Esophagus squamous epithelium (tissue), 5 donors: ENCODE measurements around the gene PEA15. TPM values are rescaled to one million over a fixed set of nuclear protein-coding genes. Genes with fewer than 3 reads are reported as not detected.

Source experiments
- DNase-seq: peaks from one replicate; lab custom pipeline; 2025; lab: John Stamatoyannopoulos, UW
- H3K27ac ChIP-seq, 4 donors: fragments of 200-600 bp; sonication (generic); one replicate each; pipeline ENCODE4 v1.5.1; 2016 to 2019; ENCODE audit warnings: mild to moderate bottlenecking in 1 of 4
- H3K27me3 ChIP-seq, 4 donors: fragments of 200-600 bp; sonication (generic); 1 replicate in 3 of 4; 2 replicates in 1 of 4; pipeline versions ENCODE4 v1.5.1 to v1.6.0; 2017 to 2021; ENCODE audit warnings: antibody characterized with exemption in 1 of 4
- H3K36me3 ChIP-seq, 3 donors: fragments of 200-600 bp; sonication (generic); one replicate each; pipeline ENCODE4 v1.5.1; 2016 to 2019
- H3K4me1 ChIP-seq, 3 donors: fragments of 200-600 bp; sonication (generic); one replicate each; pipeline ENCODE4 v1.5.1; 2017 to 2019
- H3K4me3 ChIP-seq, 4 donors: fragments of 200-600 bp; sonication (generic); 1 replicate in 3 of 4; 2 replicates in 1 of 4; pipeline ENCODE4 v1.5.1; 2016 to 2019; ENCODE audit warnings: mild to moderate bottlenecking in 2 of 4, moderate library complexity in 1 of 4
- H3K9me3 ChIP-seq, 3 donors: fragments of 200-600 bp; sonication (generic); one replicate each; pipeline ENCODE4 v1.5.1; 2016 to 2019
- POLR2A ChIP-seq, 4 donors: fragments of 450-650 bp; IDR thresholded peaks; one replicate each; pipeline ENCODE4 v1.6.1; 2017; ENCODE audit warnings: antibody characterized with exemption in 4 of 4, mild to moderate bottlenecking in 4 of 4, moderate library complexity in 3 of 4
- WGBS, 2 donors: methylation state at CpG; one replicate each; pipeline ENCODE4 v1.1.5; 2018; 5-methylcytosine and 5-hydroxymethylcytosine counted together
- intact Hi-C: fragments of 100-400 bp; cut with DNase I; formaldehyde crosslinking; loops from one replicate; pipeline ENCODE4 v1.15.0; 2022
- total RNA-seq, 4 donors: library from RNA; depleted of rRNA; stranded (reverse); fragments of >200 nt; gene quantifications; one replicate each; pipeline ENCODE4 v1.1.0, GENCODE V29; 2016
- TF ChIP-seq, protein P1 (sequence below), 6 experiments: fragments of 450-650 bp in 4 of 6; fragments of 200-600 bp in 2 of 6; sonication (generic) in 2 of 6; IDR thresholded peaks; one replicate each; pipeline ENCODE4 v1.5.1; 2016 to 2019; ENCODE audit warnings: antibody characterized with exemption in 6 of 6, mild to moderate bottlenecking in 4 of 6, moderate library complexity in 4 of 6
- donor health status: DM: yes; HTN: yes; CAD: no.

Gene PEA15
- total RNA-seq, 4 donors from 2014 or later, result 39.1 to 86.0 (median 69.8) TPM

DNA sequence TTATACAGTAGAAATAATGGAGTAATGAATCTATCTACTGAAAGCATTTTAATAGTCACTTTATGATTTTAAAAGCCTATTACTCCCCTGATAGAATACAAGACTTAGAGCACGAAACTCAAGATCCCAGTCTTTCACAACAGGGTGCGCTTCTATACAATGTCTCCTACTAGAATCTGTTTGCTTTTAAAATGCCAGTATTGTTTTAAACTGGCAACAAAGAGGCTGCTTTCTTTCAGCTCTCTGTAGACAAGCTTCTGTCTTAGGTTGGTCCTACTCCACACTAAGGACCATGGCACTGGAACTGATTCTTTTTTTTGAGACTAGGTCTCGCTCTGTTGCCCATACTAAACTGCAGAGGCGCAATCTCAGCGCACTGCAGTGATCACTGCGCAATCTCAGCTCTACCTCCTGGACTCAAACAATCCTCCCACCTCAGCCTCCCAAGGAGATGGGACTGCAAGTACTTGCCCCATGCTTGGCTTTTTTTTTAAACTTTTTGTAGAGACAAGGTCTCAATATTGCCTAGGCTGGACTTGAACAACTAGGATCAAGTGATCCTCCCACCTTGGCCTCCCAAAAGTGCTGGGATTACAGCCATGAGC is 52.3 kb downstream of the PEA15 start:
- Histone ChIP-seq H3K36me3 (peaks cover 0 to 45% (median 0%) of the 10 kb centered on the region in 3 donors), H3K27ac (no peak overlapping the region), H3K9me3 (no peaks in the 10 kb centered on the region), H3K4me1 (peaks cover 11 to 57% (median 31%) of the 10 kb centered on the region in 3 donors), H3K4me3 (no peak overlapping the region), H3K27me3 (no peaks in the 10 kb centered on the region)
- WGBS, 2 donors, result 86 to 92% methylated on average over 6 of the region's 6 CpGs
- DNase-seq, result no peak
- TF ChIP-seq, protein P1, sequence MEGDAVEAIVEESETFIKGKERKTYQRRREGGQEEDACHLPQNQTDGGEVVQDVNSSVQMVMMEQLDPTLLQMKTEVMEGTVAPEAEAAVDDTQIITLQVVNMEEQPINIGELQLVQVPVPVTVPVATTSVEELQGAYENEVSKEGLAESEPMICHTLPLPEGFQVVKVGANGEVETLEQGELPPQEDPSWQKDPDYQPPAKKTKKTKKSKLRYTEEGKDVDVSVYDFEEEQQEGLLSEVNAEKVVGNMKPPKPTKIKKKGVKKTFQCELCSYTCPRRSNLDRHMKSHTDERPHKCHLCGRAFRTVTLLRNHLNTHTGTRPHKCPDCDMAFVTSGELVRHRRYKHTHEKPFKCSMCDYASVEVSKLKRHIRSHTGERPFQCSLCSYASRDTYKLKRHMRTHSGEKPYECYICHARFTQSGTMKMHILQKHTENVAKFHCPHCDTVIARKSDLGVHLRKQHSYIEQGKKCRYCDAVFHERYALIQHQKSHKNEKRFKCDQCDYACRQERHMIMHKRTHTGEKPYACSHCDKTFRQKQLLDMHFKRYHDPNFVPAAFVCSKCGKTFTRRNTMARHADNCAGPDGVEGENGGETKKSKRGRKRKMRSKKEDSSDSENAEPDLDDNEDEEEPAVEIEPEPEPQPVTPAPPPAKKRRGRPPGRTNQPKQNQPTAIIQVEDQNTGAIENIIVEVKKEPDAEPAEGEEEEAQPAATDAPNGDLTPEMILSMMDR (IDR thresholded peaks at IDR 0.05), result no peak
- no peak for TF ChIP-seq POLR2A (IDR thresholded peaks at IDR 0.05)
- intact Hi-C loops, result loop anchor here (10.0 kb wide), 1 partner anchor 163 kb away; the partner anchor contains the start of gene IGSF8

DNA sequence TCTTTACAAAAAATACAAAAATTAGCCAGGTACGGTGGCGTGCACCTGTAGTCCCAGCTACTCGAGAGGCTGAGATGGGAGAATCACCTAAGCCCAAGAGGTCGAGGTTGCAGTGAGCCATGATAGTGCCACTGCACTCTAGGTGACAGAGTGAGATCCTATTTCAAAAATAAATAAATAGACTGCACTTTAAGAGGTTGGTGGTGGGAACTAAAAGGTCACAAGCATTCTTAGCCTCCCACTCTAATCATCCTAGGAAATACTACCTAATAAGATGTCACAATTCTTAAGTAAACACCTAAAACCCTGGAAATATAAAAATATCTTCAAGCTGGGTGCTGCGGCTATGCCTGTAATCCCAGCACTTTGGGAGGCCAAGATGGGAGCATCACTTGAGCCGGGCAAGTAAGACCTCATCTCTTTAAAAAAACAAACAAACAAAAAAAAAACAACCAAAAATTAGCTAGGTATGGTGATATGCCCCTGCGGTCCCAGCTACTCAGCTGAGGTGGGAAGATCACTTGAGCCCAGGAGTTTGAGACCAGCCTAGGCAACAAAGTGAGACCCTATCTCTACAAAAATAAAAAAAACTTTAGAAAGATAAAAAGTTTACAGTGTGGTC is 53.1 kb downstream of the PEA15 start:
- WGBS, 2 donors, result 92 to 94% methylated on average over 6 to 7 of the region's 7 CpGs
- Histone ChIP-seq H3K4me1 (peaks cover 11 to 64% (median 36%) of the 10 kb centered on the region in 3 donors), H3K9me3 (no peaks in the 10 kb centered on the region), H3K27ac (no peak overlapping the region), H3K4me3 (no peak overlapping the region), H3K36me3 (peaks cover 0 to 38% (median 0%) of the 10 kb centered on the region in 3 donors), H3K27me3 (no peaks in the 10 kb centered on the region)
- TF ChIP-seq, protein P1 (IDR thresholded peaks at IDR 0.05), result no peak
- no peak for TF ChIP-seq POLR2A (IDR thresholded peaks at IDR 0.05)
- no peak for DNase-seq
- intact Hi-C loops, result loop anchor here (10.0 kb wide), 1 partner anchor 163 kb away; the partner anchor contains the start of gene IGSF8

DNA sequence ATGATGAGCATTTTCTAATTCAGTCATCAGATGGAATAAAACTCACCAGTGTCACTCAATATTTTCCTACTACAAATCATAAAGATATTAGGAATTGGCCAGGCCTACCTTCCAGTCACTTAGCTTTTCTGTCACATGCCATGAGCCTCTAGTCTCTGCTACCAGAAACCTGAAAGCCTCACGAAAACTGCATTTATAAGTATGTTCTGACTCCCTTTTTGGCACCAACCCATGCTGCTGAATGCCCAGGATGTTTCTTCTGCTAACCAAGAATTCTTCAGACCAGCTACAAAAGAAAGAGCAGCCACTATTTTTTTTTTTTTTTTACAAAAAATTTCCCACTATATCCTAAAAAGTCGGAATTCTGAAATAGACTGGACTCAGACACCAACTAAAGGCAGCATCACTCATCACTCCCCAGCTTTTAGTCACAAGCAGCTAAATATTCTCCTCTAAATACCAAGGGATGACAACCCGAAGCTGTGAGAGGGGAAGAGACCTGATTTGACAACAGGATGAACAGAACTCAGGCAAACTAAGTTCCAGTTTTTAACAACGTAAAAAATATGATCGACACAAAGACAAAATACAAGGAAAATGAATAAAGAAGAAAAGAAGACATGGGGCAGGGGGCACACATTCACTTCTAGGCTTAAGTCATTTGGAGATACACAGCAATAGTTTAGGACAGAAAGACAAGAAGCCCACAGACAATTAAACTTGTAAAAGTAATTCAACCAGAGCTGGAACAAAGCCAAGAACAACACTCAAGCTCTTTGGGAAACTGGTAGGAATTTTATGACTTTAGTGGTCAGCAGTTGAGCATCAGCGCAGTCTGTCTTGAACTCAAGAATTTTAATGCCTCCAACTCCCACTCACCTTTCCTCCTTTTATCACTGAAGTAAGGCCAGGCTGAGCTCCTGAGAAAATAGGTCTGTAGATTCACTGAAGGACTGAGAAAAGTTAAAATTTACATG is 55.5 kb downstream of the PEA15 start:
- peaks cover 0 to 18% (median 0%) of the 10 kb centered on the region in 3 donors for H3K36me3 ChIP-seq
- no peaks in the 10 kb centered on the region for H3K27me3 ChIP-seq
- H3K9me3 ChIP-seq, result no peaks in the 10 kb centered on the region
- H3K27ac ChIP-seq, result peak overlapping the region; percentile 96 to 100 (median 97)
- no peak for DNase-seq
- peak overlapping the region; percentile 72 to 100 (median 89) for H3K4me3 ChIP-seq
- peaks cover 11 to 66% (median 36%) of the 10 kb centered on the region in 3 donors for H3K4me1 ChIP-seq
- intact Hi-C loops, result no loop called here
- WGBS, 2 donors, result 25% methylated on average over 6 of the region's 6 CpGs
- TF ChIP-seq, protein P1 (IDR thresholded peaks at IDR 0.05), result no peak
- no peak for TF ChIP-seq POLR2A (IDR thresholded peaks at IDR 0.05)

DNA sequence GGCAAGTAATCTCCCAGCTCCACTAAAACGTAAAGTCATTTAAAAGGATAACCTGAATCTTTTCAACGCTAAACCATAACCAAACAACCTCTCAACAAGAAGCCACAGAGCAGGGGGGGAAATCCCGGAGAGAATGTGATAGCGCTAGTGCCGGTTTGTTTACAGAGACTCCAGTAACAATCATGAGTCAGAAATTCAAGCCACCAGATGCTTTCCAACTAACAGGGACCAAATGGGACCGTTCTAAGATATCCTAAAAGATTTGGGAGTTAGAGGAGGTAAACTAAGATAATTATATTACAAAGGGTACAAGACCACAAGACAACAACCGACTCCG is 56.3 kb downstream of the PEA15 start:
- Histone ChIP-seq H3K27ac (peak overlapping the region; percentile 96 to 100 (median 97)), H3K27me3 (no peaks in the 10 kb centered on the region), H3K9me3 (no peaks in the 10 kb centered on the region), H3K36me3 (peaks cover 0 to 18% (median 0%) of the 10 kb centered on the region in 3 donors), H3K4me3 (peak overlapping the region; percentile 72 to 100 (median 89)), H3K4me1 (peaks cover 11 to 58% (median 36%) of the 10 kb centered on the region in 3 donors)
- no peak for TF ChIP-seq POLR2A (IDR thresholded peaks at IDR 0.05)
- TF ChIP-seq, protein P1 (IDR thresholded peaks at IDR 0.05), result no peak
- intact Hi-C loops, result no loop called here
- WGBS, 2 donors, result 0% methylated on average over 8 of the region's 8 CpGs
- no peak for DNase-seq
